Heart left ventricle (tissue), 16 donors: ENCODE results near the gene TRMT10A. TPM values are rescaled to one million over a fixed set of nuclear protein-coding genes. Genes with fewer than 3 reads are reported as not detected.

Experiments
- ATAC-seq, 4 donors: fragments of 200-7000 bp; cut with Tn5 transposase; one replicate each; pipeline ENCODE4 v1.9.1; 2020 to 2022; ENCODE audit warnings: moderate library complexity in 4 of 4, mild to moderate bottlenecking in 3 of 4, moderate number of reproducible peaks in 1 of 4
- DNase-seq, 5 donors: peaks; one replicate each; pipeline ENCODE4 v3.0.0-alpha.2; 2020
- H3K27ac ChIP-seq, 12 donors: fragments of 200-600 bp; sonication (generic) in 4 of 12; one replicate each; pipeline versions ENCODE4 v1.5.0 to v1.8.0; 2016 to 2022; ENCODE audit warnings: mild to moderate bottlenecking in 2 of 12
- H3K27me3 ChIP-seq, 9 donors: fragments of 200-600 bp; sonication (generic) in 2 of 9; one replicate each; pipeline versions ENCODE4 v1.5.1 to v1.8.0; 2016 to 2022; ENCODE audit warnings: mild to moderate bottlenecking in 3 of 9
- H3K36me3 ChIP-seq, 9 donors: fragments of 200-600 bp; sonication (generic) in 2 of 9; one replicate each; pipeline versions ENCODE4 v1.5.0 to v1.8.0; 2018 to 2022; ENCODE audit warnings: mild to moderate bottlenecking in 2 of 9
- H3K4me1 ChIP-seq, 12 donors: fragments of 200-600 bp; sonication (generic) in 4 of 12; one replicate each; pipeline versions ENCODE4 v1.5.0 to v1.8.0; 2016 to 2022; ENCODE audit warnings: mild to moderate bottlenecking in 3 of 12
- H3K4me3 ChIP-seq, 12 donors: fragments of 200-600 bp; sonication (generic) in 4 of 12; one replicate each; pipeline versions ENCODE4 v1.5.0 to v1.8.0; 2017 to 2022; ENCODE audit warnings: mild to moderate bottlenecking in 9 of 12, moderate library complexity in 4 of 12
- H3K9me3 ChIP-seq, 12 donors: fragments of 200-600 bp; sonication (generic) in 4 of 12; one replicate each; pipeline versions ENCODE4 v1.5.0 to v1.8.0; 2016 to 2022; ENCODE audit warnings: mild to moderate bottlenecking in 1 of 12
- CTCF ChIP-seq, 12 donors: fragments of 200-600 bp; sonication (generic) in 4 of 12; IDR thresholded peaks; one replicate each; pipeline versions ENCODE4 v1.5.0 to v1.8.0; 2018 to 2022; ENCODE audit warnings: antibody characterized with exemption in 12 of 12, mild to moderate bottlenecking in 5 of 12
- POLR2A ChIP-seq, 2 donors: fragments of 450-650 bp; IDR thresholded peaks; one replicate each; pipeline ENCODE4 v1.6.1; 2017; ENCODE audit warnings: antibody characterized with exemption in 2 of 2, mild to moderate bottlenecking in 2 of 2, moderate library complexity in 2 of 2
- WGBS, 4 donors: extraction: QIAGEN DNeasy Blood & Tissue Kit in 2 of 4; methylation state at CpG; one replicate each; pipeline versions ENCODE4 v1.1.5 to v1.1.7; 2013 to 2018; 5-methylcytosine and 5-hydroxymethylcytosine counted together
- intact Hi-C, 10 donors: fragments of 100-400 bp; cut with DNase I; formaldehyde crosslinking; loops; one replicate each; pipeline versions ENCODE4 v1.11.1 to v1.14.2; 2022
- polyA plus RNA-seq, 2 donors: library from polyadenylated mRNA; stranded (reverse); fragments of 200-250 nt; gene quantifications; one replicate each; pipeline ENCODE4 v1.2.3, GENCODE V29; 2013
- total RNA-seq, 9 donors: library from RNA; depleted of rRNA in 2 of 9; stranded (reverse); fragments of >200 nt in 2 of 9; fragmentation: NEBNext Ultra II Directional in 3 of 9; extraction: Animal tissue kit (Norgen Biotek cat#: 25700) in 3 of 9; gene quantifications; one replicate each; pipeline versions ENCODE4 v1.1.0 to v1.2.4, GENCODE V29; 2016 to 2023
- donor health status: ischemic (EF 13 %, LVEDD 7.1; RV severe dilation, severe dysfunction).
- donor health status: healthy with polysubstance abuse.
- donor health status: DM: no; HTN: yes; CAD: no.
- donor health status: DM: no; HTN: no; CAD: no.
- donor health status: ischemic (EF 25% LVEDD 6.9; RV normal size, moderate dysfunction).
- donor health status: ischemic (EF 25% LVEDD 5.7; RV mildly dilated, moderate dysfunction).
- donor health status: healthy.
- donor health status: DM: yes; HTN: yes; CAD: no.
- donor health status: ischemic (EF 35%, LVEDD 5.7; RV mildly dilated, moderate dysfunction).
- donor health status: nonischemic (EF 11% LVEDD 7.7; RV severe dilation, severe dysfunction).
- donor health status: DM: yes; HTN: yes; CAD: no.
- donor health status: PGD.
- donor health status: ischemic (EF 29% LVEDD 5.4; RV normal size, mild dysfunction).
- donor health status: nonischemic (EF 23%, LVEDD 6.1; RV moderate dilation, normal function).

The TRMT10A gene
- total and polyA plus RNA-seq, 11 donors = 1.8 to 5.1 (median 4.1) TPM

GRCh38 chr4:99506781-99507180 is 57.1 kb downstream of the TRMT10A start:
- TF ChIP-seq POLR2A (IDR thresholded peaks at IDR 0.05) = no peak
- TF ChIP-seq CTCF (IDR thresholded peaks at IDR 0.05) = no peak
- WGBS, 4 donors = 38 to 51% (median 46%) methylated on average over 2 of the region's 2 CpGs

GRCh38 chr4:99504804-99505502 is 58.9 kb downstream of the TRMT10A start:
- intact Hi-C loops = no loop called here
- WGBS, 4 donors = 53 to 78% (median 75%) methylated on average over 2 to 3 of the region's 3 CpGs
- TF ChIP-seq POLR2A (IDR thresholded peaks at IDR 0.05) (no peak), CTCF (IDR thresholded peaks at IDR 0.05) (no peak)
- ATAC-seq = no peak
- Histone ChIP-seq H3K4me3 (no peak overlapping the region), H3K9me3 (peaks cover 0 to 6% (median 0%) of the 10 kb centered on the region in 12 donors), H3K27me3 (no peaks in the 10 kb centered on the region), H3K36me3 (no peaks in the 10 kb centered on the region), H3K27ac (no peak overlapping the region), H3K4me1 (no peaks in the 10 kb centered on the region)
- DNase-seq = no peak

More at GRCh38 chr4:99506781-99507180, 57.1 kb downstream of the TRMT10A start:
- intact Hi-C loops = no loop called here
- Histone ChIP-seq H3K27ac (no peak overlapping the region), H3K9me3 (peaks cover 0 to 6% (median 0%) of the 10 kb centered on the region in 12 donors), H3K27me3 (no peaks in the 10 kb centered on the region), H3K4me1 (no peaks in the 10 kb centered on the region), H3K36me3 (no peaks in the 10 kb centered on the region), H3K4me3 (no peak overlapping the region)
- no peak for DNase-seq
- no peak for ATAC-seq

Other genes starting within 250 kb of the TRMT10A start
- 100 to 1,000 TPM in 3 of 9 donors, 10 to 100 TPM in 5, 1 to 10 TPM in 1; 9.3 to 304 (median 54.1) TPM for gene ADH1B, start 242.6 kb downstream of the TRMT10A start, total RNA-seq
- 10 to 100 TPM; 21.3 to 39.2 TPM for gene ADH1B, start 242.6 kb downstream of the TRMT10A start, polyA plus RNA-seq
- 10 to 100 TPM in 1 of 9 donors, 1 to 10 TPM in 8; 1.6 to 14.3 (median 2.8) TPM for gene ADH1C, start 211.3 kb downstream of the TRMT10A start, total RNA-seq
- gene ADH1C, start 211.3 kb downstream of the TRMT10A start, polyA plus RNA-seq = 1 to 10 TPM in 1 of 2 donors, under 1 TPM in 1; 0.64 to 2.8 TPM
- not detected for gene ADH7, start 128.7 kb downstream of the TRMT10A start, total RNA-seq
- not detected for gene ADH7, start 128.7 kb downstream of the TRMT10A start, polyA plus RNA-seq
- gene C4orf17, start 53.0 kb downstream of the TRMT10A start, total RNA-seq = not detected
- not detected for gene C4orf17, start 53.0 kb downstream of the TRMT10A start, polyA plus RNA-seq
- 1 to 10 TPM; 1.5 to 5.0 (median 2.8) TPM for gene MTTP, start 10.8 kb upstream of the TRMT10A start, total RNA-seq
- gene MTTP, start 10.8 kb upstream of the TRMT10A start, polyA plus RNA-seq = under 1 TPM; 0.44 to 0.91 TPM
- gene C4orf54, start 93.8 kb upstream of the TRMT10A start, total RNA-seq = 100 to 1,000 TPM in 1 of 9 donors, 10 to 100 TPM in 1, 1 to 10 TPM in 4, under 1 TPM in 3; 0.60 to 112 (median 1.6) TPM
- gene C4orf54, start 93.8 kb upstream of the TRMT10A start, polyA plus RNA-seq = 10 to 100 TPM in 1 of 2 donors, 1 to 10 TPM in 1; 2.3 to 40.0 TPM